Cerebellar cortex (tissue), 1 donor: ENCODE measurements around the gene RPL18A.

ENCODE experiments used
- DNase-seq: peaks from one replicate; pipeline ENCODE4 v3.0.0-alpha.2; 2015; ENCODE audit warnings: low spot score

Gene RPL18A

DNA sequence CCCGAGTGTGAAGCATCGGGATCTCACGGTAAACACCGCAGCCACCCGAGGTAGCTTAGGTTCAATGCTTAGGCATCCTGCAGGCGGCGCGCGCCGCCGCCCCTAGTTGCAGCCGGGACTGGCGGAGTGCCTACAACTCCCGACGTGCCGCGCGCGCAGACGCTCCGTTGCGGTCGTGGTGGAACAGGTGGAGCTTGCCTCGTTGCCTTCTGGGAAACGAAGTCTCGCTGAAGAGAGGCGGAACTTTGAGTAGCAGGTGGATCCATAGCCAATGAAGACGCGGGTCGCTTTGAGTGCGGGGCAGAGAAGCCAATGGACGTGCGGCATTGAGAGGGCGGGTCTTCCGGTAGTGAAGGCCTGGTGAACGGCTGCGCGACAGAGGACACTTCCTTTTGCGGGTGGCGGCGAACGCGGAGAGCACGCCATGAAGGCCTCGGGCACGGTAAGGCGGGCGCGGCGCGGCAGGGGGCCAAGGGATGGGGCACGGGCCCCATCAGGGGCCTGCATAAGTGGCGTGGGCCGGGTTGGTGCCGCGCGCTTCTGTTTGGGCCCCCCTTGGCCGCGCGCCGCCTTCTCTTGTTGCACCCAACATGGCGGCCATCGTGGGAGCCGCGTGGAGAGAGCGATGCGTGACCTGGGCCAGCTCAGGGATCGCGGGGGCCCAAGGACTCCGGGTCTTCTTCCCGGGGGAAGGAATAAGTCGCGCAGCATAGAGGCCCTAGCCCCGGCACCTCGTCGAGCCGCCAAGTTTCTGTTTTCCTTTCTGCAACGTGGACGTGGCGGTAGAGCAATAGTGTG lies at the start of gene RPL18A:
Gene RPL18A (plus strand): TSS at position 378 of the 798 bp plus-strand sequence. CDS start 47 bp downstream, at position 425.
- peak; percentile 100 for DNase-seq

DNA sequence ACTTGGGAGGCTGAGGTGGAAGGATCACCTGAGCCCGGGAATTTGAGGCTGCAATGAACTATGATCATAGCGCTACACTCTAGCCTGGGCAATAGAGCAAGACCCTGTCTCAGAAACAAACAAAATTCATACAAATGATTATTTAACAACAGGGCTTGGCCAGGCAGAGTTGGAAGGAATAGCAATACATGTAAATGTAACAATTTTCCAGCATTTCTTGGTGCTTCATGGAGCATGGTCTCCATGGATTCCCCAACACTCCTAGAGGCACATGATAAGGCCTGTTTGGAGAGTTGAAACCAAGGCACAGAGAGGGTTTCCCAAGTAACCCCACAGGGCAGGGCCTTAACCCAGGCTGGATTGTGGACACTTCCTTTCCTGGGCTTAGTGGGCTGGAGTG lies 48.6 kb upstream of the RPL18A start:
- DNase-seq, result no peak

DNA sequence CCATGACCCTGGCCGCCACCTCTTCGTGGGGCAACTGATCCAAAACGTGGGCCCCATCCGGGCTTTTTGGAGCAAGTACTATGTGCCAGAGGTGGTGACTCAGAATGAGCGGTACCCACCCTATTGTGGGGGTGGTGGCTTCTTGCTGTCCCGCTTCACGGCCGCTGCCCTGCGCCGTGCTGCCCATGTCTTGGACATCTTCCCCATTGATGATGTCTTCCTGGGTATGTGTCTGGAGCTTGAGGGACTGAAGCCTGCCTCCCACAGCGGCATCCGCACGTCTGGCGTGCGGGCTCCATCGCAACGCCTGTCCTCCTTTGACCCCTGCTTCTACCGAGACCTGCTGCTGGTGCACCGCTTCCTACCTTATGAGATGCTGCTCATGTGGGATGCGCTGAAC lies 48.0 kb upstream of the RPL18A start:
- DNase-seq, result no peak

DNA sequence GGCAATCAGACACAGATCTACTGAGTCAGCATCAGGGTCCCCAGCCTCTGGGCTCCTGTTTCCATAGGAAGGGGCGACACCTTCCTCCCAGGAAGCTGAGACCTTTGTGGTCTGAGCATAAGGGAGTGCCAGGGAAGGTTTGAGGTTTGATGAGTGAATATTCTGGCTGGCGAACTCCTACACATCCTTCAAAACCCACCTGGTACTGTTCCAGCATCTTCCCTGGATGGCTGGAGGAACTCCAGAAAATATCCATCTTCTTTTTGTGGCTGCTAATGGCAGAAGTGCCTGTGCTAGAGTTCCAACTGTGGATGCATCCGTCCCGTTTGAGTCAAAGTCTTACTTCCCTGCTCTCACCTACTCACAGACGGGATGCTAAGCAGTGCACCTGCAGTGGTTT lies 47.6 kb upstream of the RPL18A start:
- no peak for DNase-seq

- DNase-seq, result no peak
Measured at GRCh38 chr19:17817668-17818363, 41.9 kb upstream of the RPL18A start.

- no peak for DNase-seq
Measured at GRCh38 chr19:17821190-17821589, 38.5 kb upstream of the RPL18A start, which contains the start of gene INSL3. INSL3 (minus strand) TSS chr19:17821519; CDS start chr19:17821506, 13 bp downstream.

GRCh38 chr19:17824339-17824738 lies 35.4 kb upstream of the RPL18A start:
- DNase-seq, result no peak

GRCh38 chr19:17826508-17827056 lies 33.1 kb upstream of the RPL18A start:
- no peak for DNase-seq

DNA sequence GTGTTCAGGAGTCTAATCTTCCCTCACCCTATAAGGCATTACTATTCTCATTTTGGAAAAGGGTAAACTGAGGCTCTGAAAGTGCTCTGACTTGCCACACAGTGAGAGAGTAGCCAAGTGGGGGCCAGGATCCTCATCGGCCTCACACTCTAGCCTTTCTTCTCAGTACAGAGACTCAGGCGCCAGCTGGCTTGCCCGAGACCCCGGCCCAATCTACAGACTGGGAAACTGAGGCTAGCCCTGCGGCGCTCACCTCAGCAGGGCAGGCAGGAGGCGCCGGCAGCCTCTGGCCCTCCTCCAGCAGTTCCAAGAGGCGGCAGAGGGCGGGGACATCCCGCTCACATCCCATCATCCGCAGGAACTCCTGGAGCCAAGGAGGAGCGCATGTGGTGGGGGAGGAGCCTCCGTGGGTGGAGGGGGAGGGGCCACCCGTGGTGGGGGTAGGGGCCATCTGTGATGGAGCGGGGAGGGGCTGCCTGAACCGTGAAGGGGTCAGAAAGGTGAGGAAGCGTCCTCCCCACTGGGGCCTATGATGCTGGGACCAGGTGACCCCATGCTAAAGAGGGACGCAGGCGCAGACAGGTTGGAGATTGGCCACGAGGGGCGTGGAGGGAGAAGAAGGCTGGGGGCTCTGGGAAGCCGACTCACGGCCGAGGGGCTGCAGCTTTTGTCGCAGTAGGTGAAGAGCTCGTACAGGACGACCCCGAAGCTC lies 29.7 kb upstream of the RPL18A start:
- peak; percentile 87 for DNase-seq

DNA sequence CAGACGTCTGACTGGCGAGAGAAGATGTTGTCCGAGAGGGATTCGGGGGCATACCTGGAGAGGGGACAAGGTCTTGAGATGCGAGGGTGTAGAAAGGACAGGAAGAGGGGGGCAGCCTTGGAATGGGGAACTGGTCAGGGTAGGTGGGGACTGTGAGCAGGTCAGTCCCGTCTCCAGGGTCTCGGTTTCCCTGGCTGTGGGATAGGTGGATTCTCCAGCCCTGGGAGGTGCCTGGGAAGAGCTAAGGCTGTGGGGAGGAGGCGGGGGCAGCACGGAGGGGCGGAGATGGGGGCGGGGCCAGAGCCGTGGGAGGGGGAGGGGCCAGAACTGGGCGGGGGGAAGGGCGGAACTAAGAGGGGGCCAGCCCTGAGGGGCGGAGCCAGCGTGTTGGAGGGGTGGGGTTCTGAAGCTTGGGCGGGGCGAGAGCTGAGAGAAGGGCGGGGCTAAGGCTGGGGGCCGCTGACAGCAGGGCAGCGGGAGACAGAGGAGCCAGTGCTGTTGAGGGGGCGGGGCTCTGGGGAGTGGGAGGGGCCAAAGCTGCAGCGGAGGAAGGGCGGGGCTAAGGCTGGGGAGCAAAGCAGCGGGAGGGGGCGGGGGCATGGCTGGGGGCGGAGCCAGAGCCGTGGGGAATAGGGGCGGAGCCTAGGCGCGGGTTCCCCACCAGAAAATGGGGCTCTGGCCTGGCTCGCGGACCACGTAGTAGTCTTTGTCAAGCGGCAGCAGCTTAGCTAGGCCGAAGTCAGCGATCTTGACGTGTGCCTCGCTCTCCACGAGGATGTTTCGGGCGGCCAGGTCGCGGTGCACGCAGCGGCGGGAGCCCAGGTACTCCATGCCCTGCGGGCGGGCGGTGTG lies 28.9 kb upstream of the RPL18A start:
- peak; percentile 99 for DNase-seq

DNA sequence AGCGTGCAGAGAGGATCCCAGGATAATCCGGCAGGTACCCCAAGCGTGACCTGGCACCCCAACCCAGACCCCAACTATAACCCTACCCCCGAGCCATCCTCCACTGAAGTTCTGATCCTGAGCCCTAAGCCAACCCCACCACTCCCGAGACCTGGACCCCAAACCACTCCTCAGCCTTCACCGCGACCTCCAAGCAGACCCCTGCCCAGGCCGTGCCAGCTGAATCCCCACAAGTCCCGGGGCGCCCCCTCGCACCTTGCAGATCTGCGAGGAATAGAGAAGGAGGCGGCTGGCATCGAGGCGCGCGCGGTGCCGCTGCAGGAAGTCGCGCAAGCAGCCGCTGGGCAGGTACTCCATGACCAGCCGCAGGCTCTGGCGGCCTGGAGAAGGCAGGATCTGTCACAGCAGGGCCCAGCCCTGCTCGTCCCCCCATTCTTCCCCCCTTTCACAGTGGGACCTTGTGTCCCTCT lies 28.3 kb upstream of the RPL18A start:
- no peak for DNase-seq

DNA sequence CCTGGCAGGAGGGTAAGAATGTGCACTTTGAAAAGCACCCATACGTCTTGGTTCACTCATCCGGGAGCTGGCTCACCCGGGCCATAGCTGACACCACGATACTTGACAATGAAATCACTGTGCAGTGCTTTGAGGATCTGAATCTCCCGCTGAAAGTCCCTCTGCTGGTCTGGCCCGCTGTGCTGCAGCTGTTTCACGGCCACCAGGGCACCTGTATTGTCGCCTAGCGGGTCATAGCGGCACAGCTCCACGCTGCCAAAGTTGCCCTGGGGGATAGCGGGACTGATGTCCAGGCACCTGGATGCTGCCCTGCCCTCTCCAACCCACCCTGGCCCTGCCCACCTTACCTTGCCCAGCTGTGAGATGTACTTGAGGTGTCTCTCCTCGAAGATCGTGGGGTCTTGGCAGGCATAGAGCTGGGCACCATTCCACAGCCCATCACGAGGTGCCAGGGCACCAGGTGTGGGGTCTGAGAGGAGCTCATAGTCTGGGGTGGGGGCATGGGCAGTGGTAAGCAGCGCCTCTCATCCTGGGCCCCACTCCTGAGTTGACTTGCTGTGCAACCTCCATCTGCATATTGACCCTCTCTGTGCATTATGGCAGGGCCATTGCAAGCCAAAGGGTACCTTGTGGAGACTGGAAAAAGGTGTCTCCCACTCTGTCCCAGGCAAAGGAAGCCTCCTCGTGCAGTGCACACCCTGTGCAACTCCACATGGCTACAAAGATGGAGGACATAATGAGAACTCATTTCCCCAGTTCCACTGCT lies 27.1 kb upstream of the RPL18A start:
- DNase-seq, result no peak

GRCh38 chr19:17834350-17835181 lies 25.1 kb upstream of the RPL18A start:
- no peak for DNase-seq

- DNase-seq, result no peak
Measured at GRCh38 chr19:17835182-17836006, 24.3 kb upstream of the RPL18A start.

- peak; percentile 40 for DNase-seq
Measured at GRCh38 chr19:17836530-17836929, 23.2 kb upstream of the RPL18A start.

DNA sequence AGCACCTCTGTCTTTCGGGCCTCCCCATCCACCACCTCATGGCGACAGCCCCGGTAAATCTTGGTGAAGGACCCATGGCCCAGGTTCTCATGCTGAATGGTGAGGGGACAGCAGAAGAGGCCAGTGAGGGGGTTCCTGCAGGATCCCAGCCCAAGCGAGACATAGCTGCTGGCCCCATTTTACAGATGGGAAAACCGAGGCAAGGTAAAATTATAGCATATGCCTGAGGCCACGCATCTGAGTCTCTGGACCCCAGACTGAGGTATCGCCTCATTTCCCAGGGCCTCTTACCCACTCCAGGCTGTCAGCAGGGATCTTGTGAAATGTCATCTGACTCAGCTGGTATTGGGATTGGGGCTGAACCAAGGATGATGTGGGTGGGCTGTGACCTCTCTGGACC lies 21.7 kb upstream of the RPL18A start:
- DNase-seq, result no peak

DNA sequence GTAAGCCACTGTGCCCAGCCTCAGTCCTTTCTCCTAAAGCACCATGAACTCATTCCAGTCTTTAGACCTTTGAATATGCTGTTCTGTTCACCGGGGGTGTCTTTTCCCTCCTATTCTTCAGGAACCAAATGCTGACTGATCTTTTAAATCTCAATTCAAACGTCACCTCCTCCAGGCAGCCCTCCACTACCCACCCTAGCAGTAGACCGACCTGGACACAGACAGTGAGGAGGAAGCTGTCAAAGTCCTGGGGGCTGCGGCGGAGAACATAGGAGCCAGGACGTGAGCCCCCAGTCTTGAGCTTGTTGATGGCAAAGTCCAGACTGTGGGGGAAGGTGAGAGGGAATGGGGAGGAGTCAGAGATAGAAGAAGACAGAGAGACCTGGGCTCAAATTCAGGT lies 19.7 kb upstream of the RPL18A start:
- DNase-seq, result no peak

GRCh38 chr19:17841371-17841809 lies 18.3 kb upstream of the RPL18A start:
- DNase-seq, result no peak
